ENCODE measurements around the gene RAB12.
"Not testable (repeated sequence)": the region's sequence is repeated elsewhere in the genome, so short reads cannot be mapped to it uniquely, and the experiment has no call there.

RAB12 gene

GRCh38 chr18:8611916-8612576, 2.8 kb downstream of the RAB12 start:
- DNase-seq (ENCODE audit: low read depth), result no peak

- DNase-seq (ENCODE audit: low read depth), result no peak
Measured at GRCh38 chr18:8614875-8615274, 5.6 kb downstream of the RAB12 start.

- peak; percentile 94 for DNase-seq (ENCODE audit: low read depth)
Measured at GRCh38 chr18:8615397-8616027, 6.3 kb downstream of the RAB12 start.

GRCh38 chr18:8616028-8616401, 6.8 kb downstream of the RAB12 start:
- no peak for DNase-seq (ENCODE audit: low read depth)

GRCh38 chr18:8617907-8618306, 8.7 kb downstream of the RAB12 start:
- DNase-seq (ENCODE audit: low read depth), result no peak

GRCh38 chr18:8619041-8619440, 9.8 kb downstream of the RAB12 start:
- DNase-seq (ENCODE audit: low read depth), result no peak

- no peak for DNase-seq (ENCODE audit: low read depth)
Measured at GRCh38 chr18:8619835-8620577, 10.8 kb downstream of the RAB12 start.

- no peak for DNase-seq (ENCODE audit: low read depth)
Measured at GRCh38 chr18:8620845-8621244, 11.6 kb downstream of the RAB12 start.

GRCh38 chr18:8622625-8623024, 13.4 kb downstream of the RAB12 start:
- DNase-seq (ENCODE audit: low read depth), result not testable (repeated sequence)

GRCh38 chr18:8623549-8624106, 14.4 kb downstream of the RAB12 start:
- DNase-seq (ENCODE audit: low read depth), result no peak

GRCh38 chr18:8625461-8626092, 16.3 kb downstream of the RAB12 start:
- no peak for DNase-seq (ENCODE audit: low read depth)

- no peak for DNase-seq (ENCODE audit: low read depth)
Measured at GRCh38 chr18:8626414-8627106, 17.3 kb downstream of the RAB12 start.

- no peak for DNase-seq (ENCODE audit: low read depth)
Measured at GRCh38 chr18:8627107-8627472, 17.9 kb downstream of the RAB12 start.

- DNase-seq (ENCODE audit: low read depth), result no peak
Measured at GRCh38 chr18:8627540-8627939, 18.3 kb downstream of the RAB12 start.

- no peak for DNase-seq (ENCODE audit: low read depth)
Measured at GRCh38 chr18:8629602-8630001, 20.4 kb downstream of the RAB12 start.

- no peak for DNase-seq (ENCODE audit: low read depth)
Measured at GRCh38 chr18:8630546-8630945, 21.3 kb downstream of the RAB12 start.

- DNase-seq (ENCODE audit: low read depth), result no peak
Measured at GRCh38 chr18:8631265-8631664, 22.0 kb downstream of the RAB12 start.

GRCh38 chr18:8632386-8632785, 23.1 kb downstream of the RAB12 start:
- DNase-seq (ENCODE audit: low read depth), result no peak

GRCh38 chr18:8634508-8634907, 25.3 kb downstream of the RAB12 start:
- DNase-seq (ENCODE audit: low read depth), result no peak

GRCh38 chr18:8635087-8635486, 25.9 kb downstream of the RAB12 start:
- DNase-seq (ENCODE audit: low read depth), result no peak

GRCh38 chr18:8639762-8640161, 30.5 kb downstream of the RAB12 start:
- DNase-seq (ENCODE audit: low read depth), result no peak

GRCh38 chr18:8643326-8643878, 34.2 kb downstream of the RAB12 start:
- no peak for DNase-seq (ENCODE audit: low read depth)

Measured in GM04504 (cell line).